Neutrophil (primary cell): Measurements from ENCODE around the gene LY6G6C.
A peak's percentile ranks its signal among the peaks of the same experiment; 100 is the strongest.

Experiments used
- H3K27ac ChIP-seq: fragments of 200-600 bp; sonication (generic); 2 replicates; pipeline ENCODE4 v1.5.1; 2016; ENCODE audit warnings: mild to moderate bottlenecking, moderate library complexity
- H3K27me3 ChIP-seq: fragments of 200-600 bp; sonication (generic); 2 replicates; pipeline ENCODE4 v1.6.0; 2016; ENCODE audit warnings: mild to moderate bottlenecking
- H3K36me3 ChIP-seq: fragments of 200-600 bp; sonication (generic); 2 replicates; pipeline ENCODE4 v1.5.1; 2017
- H3K4me1 ChIP-seq, 2 experiments: fragments of 200-600 bp in 1 of 2; sonication (generic) in 1 of 2; 1 replicate in 1 of 2; 2 replicates in 1 of 2; pipeline versions ENCODE4 v1.5.1 to v1.6.1; 2013 to 2016; ENCODE audit warnings: low read depth in 1 of 2, low read length in 1 of 2, mild to moderate bottlenecking in 1 of 2, moderate library complexity in 1 of 2; ENCODE audit not compliant: control insufficient read depth in 1 of 2, insufficient read depth in 1 of 2
- H3K4me3 ChIP-seq, 2 experiments: fragments of 200-600 bp in 1 of 2; sonication (generic) in 1 of 2; 1 replicate in 1 of 2; 2 replicates in 1 of 2; pipeline ENCODE4 v1.5.1; 2013 to 2016; ENCODE audit warnings: low read depth in 1 of 2, low read length in 1 of 2, mild to moderate bottlenecking in 1 of 2, moderate library complexity in 1 of 2
- H3K9me3 ChIP-seq: fragments of 200-600 bp; sonication (generic); 2 replicates; pipeline ENCODE4 v1.5.1; 2016
- CTCF ChIP-seq: fragments of 200-600 bp; sonication (generic); IDR thresholded peaks from 2 replicates; pipeline ENCODE4 v1.5.1; 2016; ENCODE audit warnings: antibody characterized with exemption

The LY6G6C gene

GRCh38 chr6:31705931-31706330, 15.6 kb downstream of the LY6G6C start:
- Histone ChIP-seq H3K36me3 (peaks cover 9% of the 10 kb centered on the region), H3K4me3 (no peak overlapping the region), H3K27ac (no peak overlapping the region), H3K4me1 (peaks cover 27 to 28% of the 10 kb centered on the region in 2 experiments), H3K27me3 (no peaks in the 10 kb centered on the region), H3K9me3 (no peaks in the 10 kb centered on the region)
- no peak for TF ChIP-seq CTCF

GRCh38 chr6:31702819-31703716, 18.5 kb downstream of the LY6G6C start, which contains the start of gene ABHD16A:
ABHD16A (minus strand) TSS chr6:31703324; CDS start chr6:31703281, 43 bp downstream.
- Histone ChIP-seq H3K9me3 (no peaks in the 10 kb centered on the region), H3K27ac (peak within 1 kb of the TSS; percentile 99), H3K4me1 (peaks cover 25% of the 10 kb centered on the region in 2 experiments), H3K27me3 (no peaks in the 10 kb centered on the region), H3K4me3 (peak within 1 kb of the TSS; percentile 78 to 93), H3K36me3 (peaks cover 30% of the 10 kb centered on the region)
- TF ChIP-seq CTCF, result peak; percentile 68

- H3K4me3 ChIP-seq, result peak overlapping the region; percentile 78 to 93
- peak overlapping the region; percentile 99 for H3K27ac ChIP-seq
- peaks cover 25% of the 10 kb centered on the region in 2 experiments for H3K4me1 ChIP-seq
- H3K9me3 ChIP-seq, result no peaks in the 10 kb centered on the region
- peaks cover 30% of the 10 kb centered on the region for H3K36me3 ChIP-seq
- no peaks in the 10 kb centered on the region for H3K27me3 ChIP-seq
- no peak for TF ChIP-seq CTCF
These were observed 19.1 kb downstream of the LY6G6C start for GRCh38 chr6:31702405-31702818.

GRCh38 chr6:31701666-31702404, 19.7 kb downstream of the LY6G6C start:
- TF ChIP-seq CTCF, result no peak
- no peaks in the 10 kb centered on the region for H3K9me3 ChIP-seq
- peak overlapping the region; percentile 78 to 93 for H3K4me3 ChIP-seq
- H3K27me3 ChIP-seq, result no peaks in the 10 kb centered on the region
- H3K27ac ChIP-seq, result peak overlapping the region; percentile 99
- peaks cover 25% of the 10 kb centered on the region in 2 experiments for H3K4me1 ChIP-seq
- H3K36me3 ChIP-seq, result peaks cover 31% of the 10 kb centered on the region

- peak overlapping the region; percentile 99 for H3K27ac ChIP-seq
- H3K4me3 ChIP-seq, result no peak overlapping the region
These were observed 20.7 kb downstream of the LY6G6C start for GRCh38 chr6:31700740-31701401.

More at GRCh38 chr6:31700740-31701401, 20.7 kb downstream of the LY6G6C start:
- Histone ChIP-seq H3K9me3 (no peaks in the 10 kb centered on the region), H3K27me3 (no peaks in the 10 kb centered on the region), H3K36me3 (peaks cover 39% of the 10 kb centered on the region), H3K4me1 (peaks cover 25% of the 10 kb centered on the region in 2 experiments)
- no peak for TF ChIP-seq CTCF
